NB4 (cell line): ENCODE results near the gene SPP2.

Source experiments
- CTCF ChIP-seq: IDR thresholded peaks from one replicate; pipeline ENCODE4 v1.5.1; 2012; ENCODE audit warnings: low read depth, low read length
- MAX ChIP-seq: IDR thresholded peaks from 2 replicates; pipeline ENCODE4 v1.6.1; 2011; ENCODE audit warnings: low read depth, low read length

GRCh38 chr2:234092344-234092743 is 41.8 kb downstream of the SPP2 start:
- TF ChIP-seq CTCF (no peak), MAX (no peak)
